K562 (cell line): ENCODE results near the gene SIGLEC11. TPM values are rescaled to one million over a fixed set of nuclear protein-coding genes. Genes with fewer than 3 reads are reported as not detected.

ENCODE experiments used
- ARID4B ChIP-seq: sonication (generic); formaldehyde crosslinking; IDR thresholded peaks from 2 replicates; pipeline ENCODE4 v1.8.0; 2022; ENCODE audit warnings: mild to moderate bottlenecking, missing genetic modification reagents
- HSF4 ChIP-seq: fragments of 250-450 bp; sonication (Bioruptor Pico); IDR thresholded peaks from 2 replicates; pipeline ENCODE4 v2.1.2; 2022; ENCODE audit warnings: mild to moderate bottlenecking, moderate library complexity, borderline replicate concordance
- MCM5 ChIP-seq: fragments of 450-650 bp; IDR thresholded peaks from 2 replicates; pipeline ENCODE4 v1.6.1; 2016; ENCODE audit warnings: low read depth
- NUFIP1 ChIP-seq: fragments of 450-650 bp; IDR thresholded peaks from 2 replicates; pipeline ENCODE4 v1.6.1; 2018; ENCODE audit not compliant: partially characterized antibody
- RBFOX2 ChIP-seq: fragments of 200-400 bp; formaldehyde crosslinking; IDR thresholded peaks from 2 replicates; pipeline ENCODE4 v1.6.1; 2017; ENCODE audit warnings: low read depth, mild to moderate bottlenecking, low read length, moderate library complexity
- RERE ChIP-seq: sonication (generic); formaldehyde crosslinking; IDR thresholded peaks from 2 replicates; pipeline ENCODE4 v1.8.0; 2023; ENCODE audit warnings: missing genetic modification reagents, mild to moderate bottlenecking, borderline replicate concordance
- SLC30A9 ChIP-seq: fragments of 250-450 bp; sonication (Bioruptor Pico); IDR thresholded peaks from 2 replicates; pipeline ENCODE4 v1.8.0; 2022; ENCODE audit warnings: mild to moderate bottlenecking, moderate library complexity
- SRSF9 ChIP-seq: fragments of 200-400 bp; formaldehyde crosslinking; IDR thresholded peaks from 2 replicates; pipeline ENCODE4 v1.6.1; 2017; ENCODE audit warnings: low read depth, low read length, borderline replicate concordance
- U2AF1 ChIP-seq: fragments of 200-400 bp; formaldehyde crosslinking; optimal IDR thresholded peaks from 2 replicates; pipeline ENCODE3; 2017; ENCODE audit warnings: mild to moderate bottlenecking, low read depth, low read length, moderate library complexity
- ZFP30 ChIP-seq: fragments of 250-450 bp; sonication (Bioruptor Pico); IDR thresholded peaks from 2 replicates; pipeline ENCODE4 v1.8.0; 2022; ENCODE audit warnings: moderate library complexity, mild to moderate bottlenecking, inconsistent platforms, borderline replicate concordance
- ZNF282 ChIP-seq: sonication (generic); formaldehyde crosslinking; IDR thresholded peaks from 2 replicates; pipeline ENCODE4 v1.8.1; 2023; ENCODE audit warnings: missing genetic modification reagents
- ZNF609 ChIP-seq: sonication (generic); formaldehyde crosslinking; IDR thresholded peaks from 2 replicates; pipeline ENCODE4 v1.8.1; 2023; ENCODE audit warnings: missing genetic modification reagents, mild to moderate bottlenecking, borderline replicate concordance
- ZNF785 ChIP-seq: fragments of 250-450 bp; sonication (Bioruptor Pico); IDR thresholded peaks from 2 replicates; pipeline ENCODE4 v1.4.0; 2020; ENCODE audit warnings: mild to moderate bottlenecking
- polyA plus RNA-seq, 8 experiments: library from polyadenylated mRNA; depleted of rRNA in 4 of 8; stranded (reverse) in 5 of 8; unstranded in 3 of 8; fragments of >200 nt; fragmentation: Nextera tagmentation in 2 of 8; fragmentation: Illumina TruSeq in 1 of 8; extraction: Ambion mirVana in 2 of 8; extraction: Trizol in 1 of 8; gene quantifications; 2 replicates each; pipeline versions ENCODE4 v1.2.1 to v1.2.3, GENCODE V29; 2011 to 2014; ENCODE audit warnings: inconsistent platforms in 1 of 8, missing spikeins in 1 of 8
- total RNA-seq, 7 experiments: library from RNA; depleted of rRNA in 6 of 7; stranded (reverse); fragments of >200 nt in 6 of 7; fragmentation: Illumina TruSeq in 2 of 7; extraction: Trizol in 2 of 7; gene quantifications; 2 replicates each; pipeline versions ENCODE4 v1.2.1 to v1.2.3, GENCODE V29; 2011 to 2021; ENCODE audit warnings: low replicate concordance in 1 of 7

SIGLEC11 gene
- total and polyA plus RNA-seq, 9 of the 15 experiments (the other 6 are each of a cell fraction or from before 2014, with no cell fraction given), result not detected

GRCh38 chr19:50003810-50004419 lies 42.9 kb upstream of the SIGLEC11 start (continued):
- TF ChIP-seq ZNF609 (CRISPR knock-in tag) (no peak), ARID4B (CRISPR knock-in tag) (no peak), SLC30A9 (CRISPR knock-in tag) (no peak), MCM5 (no peak), ZNF282 (CRISPR knock-in tag) (no peak), SRSF9 (no peak), ZFP30 (CRISPR knock-in tag) (no peak), HSF4 (CRISPR knock-in tag) (no peak), RBFOX2 (no peak), NUFIP1 (no peak), ZNF785 (CRISPR knock-in tag) (no peak), U2AF1 (no peak), RERE (CRISPR knock-in tag) (no peak)
